GM21786 (cell line): ENCODE data around the gene CPNE6.

ENCODE experiments used
- ATAC-seq: cut with Tn5 transposase; IDR thresholded peaks from one replicate; pipeline ENCODE4 v1.9.1; 2021; ENCODE audit not compliant: unreplicated experiment

CPNE6 gene

DNA sequence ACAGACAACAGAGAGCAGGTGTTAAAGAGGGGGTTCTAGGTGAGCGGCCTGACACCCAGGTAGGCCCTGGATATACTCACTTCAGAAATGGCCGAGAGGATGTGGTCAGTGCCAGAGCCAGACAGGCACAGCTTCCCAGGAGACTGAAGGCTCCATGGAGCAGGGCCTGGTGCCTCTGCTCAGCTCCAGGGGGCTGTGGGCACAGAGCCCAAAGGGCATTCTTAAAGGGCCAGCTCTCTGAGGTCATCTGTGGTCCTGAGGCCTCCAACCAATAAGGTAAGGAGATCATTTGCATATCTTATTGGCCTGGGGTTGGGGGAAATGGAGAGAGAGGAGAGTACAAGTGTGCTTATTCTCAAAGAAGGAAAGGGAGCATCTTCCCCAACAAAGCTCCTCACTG is 13.1 kb downstream of the CPNE6 start:
- ATAC-seq, result no peak

DNA sequence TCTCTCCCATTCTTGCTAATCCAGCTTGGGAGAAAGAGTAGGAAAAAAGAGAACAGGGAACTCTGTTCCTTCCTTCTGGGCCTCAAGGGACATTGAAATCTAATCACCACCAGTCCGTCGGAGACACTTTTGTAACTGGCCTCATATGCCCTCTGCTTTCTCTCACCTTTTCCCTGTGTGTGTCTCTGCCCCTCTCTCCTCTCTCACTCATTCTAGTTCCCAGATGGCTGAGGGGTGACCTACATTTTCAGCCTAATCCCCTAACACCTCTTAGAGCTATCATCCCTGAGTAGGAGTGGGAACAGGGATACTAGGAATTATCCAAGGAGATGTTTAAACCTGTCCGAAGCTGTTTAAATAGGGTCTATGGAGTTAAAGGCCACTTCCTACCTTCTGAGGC is 13.9 kb downstream of the CPNE6 start:
- ATAC-seq, result no peak

DNA sequence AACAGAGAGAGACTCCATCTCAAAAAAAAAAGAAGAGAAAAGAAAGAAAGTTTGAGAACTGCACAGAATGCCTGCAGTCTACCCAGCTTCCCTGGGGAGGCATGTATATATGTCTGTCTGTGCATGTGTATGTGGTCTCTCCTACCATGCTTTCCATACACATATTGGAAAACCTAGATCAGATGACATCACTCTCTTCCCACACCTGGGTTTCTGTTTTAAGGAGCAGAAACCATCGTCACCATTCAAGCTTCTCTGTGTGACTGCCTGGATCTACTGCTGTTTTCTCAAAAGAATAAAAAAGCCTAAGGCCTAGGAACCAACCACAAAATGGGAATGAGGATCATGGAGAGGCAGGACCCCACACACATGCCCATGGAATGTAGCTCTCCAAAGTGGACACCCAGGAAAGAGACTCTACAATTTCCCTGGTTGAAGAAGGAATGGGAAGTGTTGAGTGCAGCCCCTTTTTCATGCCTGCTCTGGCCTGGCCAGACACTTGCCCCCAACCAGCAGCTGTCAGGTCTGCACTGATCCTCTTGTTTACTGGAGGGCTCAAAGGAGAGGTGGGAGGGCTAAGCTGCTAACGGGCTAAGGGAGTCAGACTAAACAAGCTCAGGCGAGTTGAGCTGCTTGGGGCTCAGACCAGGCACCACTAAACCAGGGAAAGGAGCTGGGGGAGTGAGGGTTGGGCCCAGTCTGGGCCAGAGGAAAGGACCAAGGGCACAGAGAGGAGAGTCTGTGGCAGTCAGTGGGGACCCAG is 15.0 kb downstream of the CPNE6 start:
- no peak for ATAC-seq

DNA sequence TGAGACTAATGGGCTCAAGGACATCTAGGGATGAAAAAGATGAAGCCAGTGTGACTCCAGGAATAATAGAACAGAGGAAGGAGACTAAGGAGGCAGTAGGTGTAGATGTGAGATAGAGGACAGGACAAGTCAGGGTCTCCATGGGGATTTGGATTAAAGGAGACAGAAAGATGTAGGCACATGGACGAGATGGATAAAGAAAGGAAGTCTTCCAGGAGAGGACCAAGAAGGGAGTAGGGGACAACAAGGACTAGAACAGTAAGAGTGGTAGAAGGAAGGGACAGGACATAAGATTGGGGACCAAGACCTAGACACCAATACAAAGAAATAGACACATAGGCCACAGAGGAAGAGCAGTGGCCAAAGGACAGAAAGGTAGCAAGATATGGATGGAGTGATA is 15.6 kb downstream of the CPNE6 start:
- no peak for ATAC-seq

DNA sequence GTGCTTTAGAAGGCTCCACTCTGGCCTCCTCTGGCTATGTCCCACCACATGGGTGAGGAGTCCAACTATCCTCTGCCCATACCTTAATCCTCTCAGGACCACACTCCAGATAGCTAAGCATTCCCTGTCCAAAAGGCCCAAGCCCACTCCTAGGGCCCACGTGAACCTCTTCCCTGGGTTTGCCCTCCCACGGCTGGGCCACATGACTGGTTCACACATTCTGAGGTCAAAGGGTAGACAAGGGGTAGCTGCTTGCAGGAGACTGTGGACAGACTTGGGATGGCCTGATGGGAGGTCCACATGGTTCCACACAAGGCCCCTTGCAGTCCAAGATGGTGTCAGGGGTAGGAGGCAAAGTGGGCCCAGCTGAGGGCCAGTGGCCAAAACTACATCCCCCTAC is 16.7 kb downstream of the CPNE6 start:
- no peak for ATAC-seq

DNA sequence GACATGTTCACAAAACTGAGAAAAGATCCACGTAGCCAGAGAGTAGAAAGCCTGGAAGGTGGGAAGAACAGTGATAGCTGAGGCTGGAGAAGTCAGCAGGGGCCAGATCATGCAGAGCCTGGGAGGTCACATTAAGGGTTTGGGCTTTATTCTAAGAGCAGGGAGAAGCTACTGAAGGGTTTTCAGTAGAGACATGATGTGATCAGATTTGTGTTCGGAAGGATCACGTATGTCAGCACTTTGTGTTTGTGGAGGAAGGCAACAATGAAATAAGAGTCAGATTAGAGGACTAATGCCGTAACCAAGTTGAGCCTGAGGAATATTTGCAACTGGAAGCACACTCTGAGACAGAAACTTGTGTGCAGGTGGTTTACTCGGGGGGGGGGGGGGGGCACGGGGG is 18.5 kb downstream of the CPNE6 start:
- ATAC-seq, result no peak

DNA sequence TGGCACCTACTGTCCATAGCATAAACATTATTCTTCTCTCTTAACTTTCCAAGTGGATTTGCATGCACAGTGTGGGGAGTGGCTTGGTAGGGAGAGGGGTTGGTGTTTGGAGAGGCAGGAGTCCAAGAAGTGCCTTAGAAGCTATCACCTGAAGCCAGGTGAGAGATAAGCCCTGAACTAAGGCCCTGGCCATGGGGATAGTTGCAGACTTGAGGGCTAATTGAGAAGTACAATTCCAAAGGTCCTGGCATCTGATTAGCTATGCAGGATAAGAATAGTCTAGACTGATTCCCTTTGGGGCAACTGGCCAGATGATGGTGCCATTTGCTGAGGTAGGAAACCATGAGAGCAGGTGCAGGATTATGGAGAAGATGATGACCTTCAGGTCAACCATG is 20.7 kb downstream of the CPNE6 start:
- ATAC-seq, result no peak

DNA sequence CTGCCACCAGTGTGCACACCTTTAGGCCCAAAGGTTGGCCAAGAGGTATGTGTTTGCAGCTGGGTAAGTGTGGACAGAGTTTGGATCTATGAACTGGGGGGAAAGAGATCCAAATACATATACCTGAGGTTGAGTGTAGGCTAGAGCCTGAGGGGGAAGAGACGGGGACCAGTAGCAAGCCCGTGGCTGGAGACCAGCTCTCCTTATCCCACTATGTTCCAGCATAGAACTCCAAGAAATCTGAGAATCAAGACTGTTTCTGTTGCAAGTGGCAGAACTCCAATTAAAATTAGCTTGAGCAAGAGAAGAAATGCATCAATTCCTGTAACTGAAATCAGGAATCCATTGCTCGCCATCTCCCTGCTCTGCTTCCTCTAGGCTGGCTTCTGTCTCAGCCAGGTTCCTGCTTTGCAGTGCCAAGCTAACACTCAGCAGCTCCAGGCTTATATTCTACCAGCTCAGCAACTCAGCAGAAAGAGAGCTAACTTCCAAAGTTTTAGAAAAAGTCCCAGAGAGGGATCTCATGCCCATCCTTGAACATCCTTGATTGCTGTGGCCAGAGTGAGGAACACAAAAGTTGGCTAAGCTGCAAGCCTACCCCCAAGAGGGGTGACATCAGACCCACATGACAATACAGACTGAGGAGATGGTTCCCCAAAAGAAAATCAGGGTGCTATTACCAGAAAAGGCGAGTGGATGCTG is 21.3 kb downstream of the CPNE6 start:
- no peak for ATAC-seq

DNA sequence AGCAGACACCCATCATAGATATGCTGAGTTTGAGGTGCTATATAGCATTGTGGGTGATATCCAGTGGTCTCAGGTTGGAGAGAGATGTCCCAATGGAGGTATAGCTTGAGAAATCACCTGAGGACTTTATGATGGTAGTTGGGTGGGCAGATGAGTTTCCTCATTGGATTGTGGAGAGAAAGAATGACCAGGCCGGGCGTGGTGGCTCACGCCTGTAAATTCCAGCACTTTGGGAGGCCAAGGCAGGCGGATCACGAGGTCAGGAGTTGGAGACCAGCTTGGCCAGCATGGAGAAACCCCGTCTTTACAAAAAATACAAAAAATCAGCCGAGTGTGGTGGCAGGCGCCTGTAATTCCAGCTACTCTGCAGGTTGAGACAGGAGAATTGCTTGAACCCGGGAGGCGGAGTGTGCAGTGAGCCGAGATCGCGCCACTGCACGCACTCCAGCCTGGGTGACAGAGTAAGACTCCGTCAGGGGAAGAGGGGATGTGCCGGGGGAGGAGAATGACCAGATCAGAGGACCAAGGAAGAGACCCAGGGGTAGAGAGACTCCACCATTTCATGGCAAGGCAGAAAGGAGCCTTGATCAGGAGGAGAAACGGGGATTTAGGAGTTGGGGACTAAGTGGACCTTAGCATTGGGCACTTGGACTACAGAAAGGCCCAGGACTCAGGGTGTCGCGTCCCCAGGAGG is 22.0 kb downstream of the CPNE6 start:
- no peak for ATAC-seq

DNA sequence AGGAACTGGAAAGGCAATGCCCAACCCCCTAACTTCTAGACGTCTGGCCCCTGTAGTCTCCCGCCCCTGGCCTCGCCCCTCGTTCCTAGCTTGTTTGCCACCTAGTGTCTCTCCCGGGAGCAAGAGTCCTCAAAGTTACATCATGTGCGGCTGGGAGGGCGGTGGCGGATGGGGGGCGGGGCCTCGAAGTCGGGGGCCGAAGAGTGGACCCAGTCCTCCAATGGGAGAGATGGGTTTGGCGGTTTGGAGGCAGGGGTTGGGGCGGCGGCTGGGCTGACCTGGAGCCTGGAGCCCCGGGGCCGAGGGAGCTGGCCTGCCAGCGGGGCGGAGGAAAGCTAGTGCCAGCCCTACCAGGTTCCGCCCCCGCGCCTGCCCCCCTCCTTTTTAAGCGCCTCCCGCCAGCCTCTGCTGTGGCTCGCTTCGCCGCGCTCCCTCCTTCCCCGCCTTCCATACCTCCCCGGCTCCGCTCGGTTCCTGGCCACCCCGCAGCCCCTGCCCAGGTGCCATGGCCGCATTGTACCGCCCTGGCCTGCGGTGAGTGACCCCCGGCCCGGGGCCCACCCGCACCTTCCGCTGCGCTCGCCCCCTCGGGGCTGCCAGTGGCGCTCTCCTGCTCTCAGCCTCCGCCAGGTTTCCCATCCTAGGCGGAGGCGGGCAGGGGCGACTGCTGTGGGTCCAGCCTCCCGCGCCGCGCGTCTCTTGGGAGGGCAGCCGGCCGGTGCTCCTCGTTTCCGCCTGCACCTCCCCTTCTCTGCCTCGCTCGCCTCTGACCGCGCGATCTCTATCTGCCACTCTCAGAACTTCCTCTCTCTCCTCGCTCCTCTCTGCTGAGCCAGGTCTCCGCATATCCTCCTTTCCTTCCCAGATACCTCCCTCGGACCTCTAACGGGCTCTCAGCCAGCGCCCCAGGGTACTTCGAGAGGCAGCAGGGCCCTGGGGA is 22.8 kb downstream of the CPNE6 start, which contains the start of gene PCK2:
TSS of gene PCK2 (plus strand) at position 411 of the 940 bp plus-strand sequence. CDS start at position 506, 95 bp downstream.
- ATAC-seq, result peak; percentile 51

DNA sequence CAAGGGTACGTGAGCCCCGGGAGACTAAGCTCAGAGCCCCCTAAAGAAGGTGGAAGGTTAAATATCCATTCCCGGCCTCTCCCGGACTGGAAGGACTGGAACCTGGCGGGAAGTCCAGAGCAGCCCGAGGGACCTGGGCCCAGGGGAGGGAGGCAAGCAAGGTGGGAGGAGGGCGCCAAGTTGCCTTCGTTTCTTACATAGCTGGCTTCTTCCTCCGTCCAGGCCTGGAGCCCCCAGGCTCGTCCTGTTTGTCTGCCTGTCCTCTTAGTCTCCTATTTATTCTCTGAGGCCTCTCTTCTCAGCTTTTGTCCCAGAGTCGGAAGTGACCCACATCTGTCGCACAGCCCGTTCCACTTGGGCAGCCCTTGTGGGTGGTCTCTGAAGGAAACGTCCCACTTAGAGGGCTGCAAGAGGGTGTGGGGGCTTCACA is 23.5 kb downstream of the CPNE6 start:
- no peak for ATAC-seq

DNA sequence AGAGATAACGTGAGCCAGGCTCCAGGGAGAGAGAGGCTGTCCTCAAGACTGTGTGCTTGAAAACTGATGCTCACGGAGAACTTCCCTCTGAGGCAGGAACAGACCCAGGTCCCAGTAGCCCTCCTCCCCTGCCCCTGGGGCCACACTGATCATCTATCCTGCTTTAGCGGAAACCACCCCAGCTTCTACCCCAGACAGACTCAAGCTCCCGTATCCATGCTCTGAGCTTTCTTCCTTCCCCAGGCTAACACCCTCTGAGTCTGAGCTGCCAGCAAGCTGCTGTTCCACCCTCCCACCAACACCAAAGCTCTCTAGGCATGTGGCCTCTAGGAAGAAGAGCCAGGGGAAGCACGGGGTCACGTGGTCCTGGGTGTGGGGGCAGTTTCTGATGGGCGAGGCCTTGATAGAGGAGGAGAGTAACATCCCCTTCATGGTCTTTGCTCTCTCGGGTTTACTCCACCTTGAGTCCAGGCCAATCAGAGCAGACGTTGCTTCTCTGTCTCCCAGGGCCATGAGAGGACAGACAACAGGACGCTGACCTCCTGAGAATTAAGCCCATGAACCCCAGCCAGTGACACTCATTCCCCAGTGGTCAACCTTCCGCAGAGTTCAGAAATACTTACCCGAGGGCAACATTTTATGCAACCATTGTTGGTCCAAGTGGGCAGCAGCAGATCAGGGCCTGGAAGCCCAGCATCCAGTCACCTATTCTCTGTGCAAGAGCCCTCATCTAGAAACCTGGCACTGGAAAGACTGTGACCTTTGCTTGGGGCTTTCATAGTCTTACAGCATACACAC is 24.1 kb downstream of the CPNE6 start:
- peak; percentile 72 for ATAC-seq

DNA sequence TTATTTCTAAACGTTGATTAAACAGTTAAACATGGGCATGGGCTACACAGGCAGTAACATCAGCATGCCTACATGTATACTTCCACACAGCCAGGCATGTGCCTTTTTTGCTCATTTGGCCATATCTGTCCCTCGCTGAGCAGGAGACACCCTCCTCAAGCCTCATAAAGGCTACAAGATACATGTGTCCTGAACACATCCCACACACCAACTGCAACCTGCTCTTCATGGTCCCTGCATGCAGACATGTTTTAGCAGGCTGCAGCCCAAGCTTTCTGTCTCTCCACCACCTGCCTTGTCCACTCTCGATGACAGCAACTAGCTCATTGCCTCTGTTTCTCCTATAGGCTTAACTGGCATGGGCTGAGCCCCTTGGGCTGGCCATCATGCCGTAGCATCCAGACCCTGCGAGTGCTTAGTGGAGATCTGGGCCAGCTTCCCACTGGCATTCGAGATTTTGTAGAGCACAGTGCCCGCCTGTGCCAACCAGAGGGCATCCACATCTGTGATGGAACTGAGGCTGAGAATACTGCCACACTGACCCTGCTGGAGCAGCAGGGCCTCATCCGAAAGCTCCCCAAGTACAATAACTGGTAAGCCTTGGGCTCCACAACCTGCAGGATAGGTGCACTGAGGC is 25.3 kb downstream of the CPNE6 start:
- no peak for ATAC-seq

DNA sequence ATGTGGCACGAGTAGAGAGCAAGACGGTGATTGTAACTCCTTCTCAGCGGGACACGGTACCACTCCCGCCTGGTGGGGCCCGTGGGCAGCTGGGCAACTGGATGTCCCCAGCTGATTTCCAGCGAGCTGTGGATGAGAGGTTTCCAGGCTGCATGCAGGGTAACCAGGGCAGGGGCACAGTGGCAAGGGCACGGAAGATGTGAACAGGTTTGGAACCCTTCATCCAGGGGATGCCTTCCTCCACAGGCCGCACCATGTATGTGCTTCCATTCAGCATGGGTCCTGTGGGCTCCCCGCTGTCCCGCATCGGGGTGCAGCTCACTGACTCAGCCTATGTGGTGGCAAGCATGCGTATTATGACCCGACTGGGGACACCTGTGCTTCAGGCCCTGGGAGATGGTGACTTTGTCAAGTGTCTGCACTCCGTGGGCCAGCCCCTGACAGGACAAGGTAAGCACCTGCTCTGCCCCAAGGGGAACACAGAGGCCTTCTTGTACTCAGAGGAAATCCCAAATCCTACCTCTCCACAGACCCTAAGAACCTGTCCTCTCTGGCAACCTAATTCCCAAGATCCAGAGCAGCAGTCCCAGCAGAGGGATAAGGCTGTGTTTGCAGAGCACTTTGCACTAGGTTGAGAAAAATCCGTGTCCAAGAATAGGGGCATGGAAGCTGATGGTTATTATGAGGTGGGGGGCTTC is 27.0 kb downstream of the CPNE6 start:
- ATAC-seq, result no peak

DNA sequence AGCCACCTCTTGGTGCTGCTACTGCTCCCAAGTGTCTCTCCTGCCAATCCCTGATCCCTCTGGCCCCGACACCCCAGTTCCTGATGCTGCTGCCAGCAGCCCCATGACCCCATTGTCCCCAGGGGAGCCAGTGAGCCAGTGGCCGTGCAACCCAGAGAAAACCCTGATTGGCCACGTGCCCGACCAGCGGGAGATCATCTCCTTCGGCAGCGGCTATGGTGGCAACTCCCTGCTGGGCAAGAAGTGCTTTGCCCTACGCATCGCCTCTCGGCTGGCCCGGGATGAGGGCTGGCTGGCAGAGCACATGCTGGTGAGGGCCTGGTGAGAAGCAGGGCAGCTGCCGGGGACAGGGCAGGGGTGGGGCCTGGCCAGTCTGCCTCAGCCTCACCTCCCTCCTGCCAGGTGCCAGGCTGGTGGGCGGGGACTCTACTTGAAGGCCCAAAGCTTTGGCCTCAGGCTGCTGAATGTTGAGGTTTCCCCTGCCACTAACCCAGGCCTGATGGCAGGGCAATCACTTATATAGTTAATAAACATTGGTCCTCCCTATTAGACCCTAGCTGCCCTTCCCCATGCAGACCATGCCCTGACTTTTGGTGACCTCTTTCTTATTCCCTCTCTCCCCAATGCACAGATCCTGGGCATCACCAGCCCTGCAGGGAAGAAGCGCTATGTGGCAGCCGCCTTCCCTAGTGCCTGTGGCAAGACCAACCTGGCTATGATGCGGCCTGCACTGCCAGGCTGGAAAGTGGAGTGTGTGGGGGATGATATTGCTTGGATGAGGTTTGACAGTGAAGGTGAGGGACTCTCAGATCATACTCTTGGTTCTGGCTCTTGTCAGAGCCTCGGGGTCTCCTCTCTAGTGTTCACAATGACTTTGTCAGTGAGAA is 27.8 kb downstream of the CPNE6 start:
- no peak for ATAC-seq

DNA sequence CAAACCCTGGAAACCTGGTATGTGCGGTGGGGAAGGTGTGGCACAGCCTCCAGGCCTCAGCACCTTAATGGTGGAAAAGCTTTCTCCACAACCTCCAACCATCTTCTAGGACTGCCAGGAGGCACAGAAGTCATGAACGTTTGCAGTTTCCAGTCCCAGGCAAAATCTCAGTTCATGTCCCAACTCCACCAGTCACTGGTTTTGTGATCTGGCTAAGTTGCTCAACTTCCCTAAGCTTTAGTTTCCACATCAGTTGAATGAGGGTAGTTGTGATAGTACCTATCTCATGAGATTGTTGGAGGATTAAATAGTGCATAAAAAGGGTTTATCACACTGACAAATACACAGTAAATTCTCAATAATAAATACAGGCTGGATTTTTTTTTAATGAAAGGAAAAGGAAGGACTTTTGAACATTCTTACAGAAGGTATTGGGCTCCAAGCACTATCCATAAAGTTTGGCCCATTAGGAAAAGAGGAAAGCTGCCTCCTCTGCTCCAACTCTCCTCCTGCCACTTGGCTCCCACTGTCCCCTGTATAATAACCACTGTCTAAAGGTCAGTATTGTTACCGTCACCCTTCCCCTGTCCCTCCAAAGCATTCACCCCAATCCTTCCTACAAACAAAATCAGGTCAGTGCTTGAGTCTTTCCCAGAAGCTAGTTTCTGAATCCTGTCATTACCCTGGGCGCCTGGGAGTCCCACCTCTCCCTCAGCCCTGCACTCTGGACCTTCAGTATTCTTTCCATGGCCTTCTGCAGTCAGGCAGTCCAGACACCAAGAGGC is 29.0 kb downstream of the CPNE6 start:
- ATAC-seq, result no peak

DNA sequence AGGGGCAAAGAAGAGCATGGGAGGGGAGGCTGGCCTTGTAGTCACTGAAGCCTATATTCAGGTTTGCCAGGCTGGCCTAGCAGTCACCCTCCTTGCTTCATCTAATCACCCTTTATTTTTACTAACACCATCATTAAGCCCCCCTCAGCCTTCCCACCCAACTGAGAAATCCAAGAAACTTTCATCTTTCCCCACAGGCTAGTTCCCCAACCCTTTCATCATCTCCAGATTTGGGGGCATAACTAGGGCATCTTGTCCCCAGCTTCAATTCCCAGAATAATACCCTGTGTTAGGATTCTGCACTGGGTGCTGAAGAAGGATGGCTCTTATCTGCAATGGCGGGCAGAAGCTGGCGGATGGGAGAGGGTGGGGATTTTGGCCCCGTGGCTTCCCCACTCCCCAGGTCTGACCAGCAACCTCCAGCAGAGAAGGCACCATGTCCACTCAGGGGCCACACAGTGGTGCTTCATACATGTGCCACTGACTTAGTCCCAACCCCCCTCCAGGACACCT is 29.7 kb downstream of the CPNE6 start:
- ATAC-seq, result no peak
